Common myeloid progenitor, CD34-positive (primary cell): ENCODE results near the gene ANKRD13D.
A peak's percentile ranks its signal among the peaks of the same experiment; 100 is the strongest.

Experiments
- CTCF ChIA-PET: fragments of 350-600 bp; sonication (Branson Sonifier 250); formaldehyde crosslinking; loops from one replicate; lab custom pipeline; 2021; ENCODE audit warnings: antibody characterized with exemption; lab: Charles Lee
- POLR2A ChIA-PET: fragments of 350-600 bp; sonication (Branson Sonifier 250); formaldehyde crosslinking; loops from one replicate; lab custom pipeline; 2021; ENCODE audit warnings: antibody characterized with exemption; lab: Charles Lee
- DNase-seq, 3 donors: peaks; one replicate each; pipeline versions ENCODE4 v3.0.0 to v3.0.0-alpha.2; 2013
- H3K27ac ChIP-seq, 2 experiments: 1 replicate in 1 of 2; 2 replicates in 1 of 2; pipeline ENCODE4 v1.7.0; 2013; ENCODE audit warnings: inconsistent platforms in 2 of 2, low read length in 2 of 2, mild to moderate bottlenecking in 2 of 2, low read depth in 1 of 2, moderate library complexity in 1 of 2; ENCODE audit not compliant: severe bottlenecking in 2 of 2, insufficient read depth in 1 of 2, poor library complexity in 1 of 2
- H3K27me3 ChIP-seq, 5 experiments: replicated peaks in 2 of 5; 1 replicate in 3 of 5; 2 replicates in 2 of 5; pipeline versions ENCODE4 v1.6.1 to v1.7.0; 2013; ENCODE audit warnings: low read length in 4 of 5, mild to moderate bottlenecking in 2 of 5, moderate library complexity in 2 of 5, inconsistent platforms in 1 of 5; ENCODE audit not compliant: insufficient read depth in 5 of 5, control insufficient read depth in 4 of 5
- H3K36me3 ChIP-seq, 4 experiments: 1 replicate in 2 of 4; 2 replicates in 2 of 4; pipeline versions ENCODE4 v1.6.1 to v1.7.0; 2013; ENCODE audit warnings: low read length in 3 of 4, control low read depth in 1 of 4, mild to moderate bottlenecking in 1 of 4; ENCODE audit not compliant: control insufficient read depth in 4 of 4, insufficient read depth in 4 of 4
- H3K4me1 ChIP-seq, 4 experiments: 1 replicate in 3 of 4; 2 replicates in 1 of 4; pipeline versions ENCODE4 v1.6.1 to v1.7.1; 2013; ENCODE audit warnings: low read length in 3 of 4, mild to moderate bottlenecking in 3 of 4, control low read depth in 1 of 4, inconsistent platforms in 1 of 4, moderate library complexity in 1 of 4; ENCODE audit not compliant: control insufficient read depth in 4 of 4, insufficient read depth in 4 of 4; ENCODE audit errors: control extremely low read depth in 1 of 4
- H3K4me3 ChIP-seq, 7 experiments: 1 replicate in 4 of 7; 2 replicates in 3 of 7; pipeline versions ENCODE4 v1.5.1 to v1.7.0; 2013; ENCODE audit warnings: mild to moderate bottlenecking in 7 of 7, low read length in 6 of 7, moderate library complexity in 6 of 7, inconsistent platforms in 2 of 7, low read depth in 2 of 7, control low read depth in 1 of 7; ENCODE audit not compliant: insufficient read depth in 4 of 7, control insufficient read depth in 1 of 7; ENCODE audit errors: extremely low read depth in 1 of 7
- H3K9me3 ChIP-seq, 5 experiments: 1 replicate in 4 of 5; 2 replicates in 1 of 5; pipeline versions ENCODE4 v1.6.1 to v1.7.1; 2013; ENCODE audit warnings: low read length in 4 of 5, mild to moderate bottlenecking in 2 of 5, inconsistent platforms in 1 of 5, low read depth in 1 of 5, moderate library complexity in 1 of 5; ENCODE audit not compliant: control insufficient read depth in 4 of 5, insufficient read depth in 2 of 5; ENCODE audit errors: control extremely low read depth in 1 of 5
- WGBS: methylation state at CpG from one replicate; pipeline ENCODE4 v1.1.5; 2013; ENCODE audit not compliant: insufficient coverage; 5-methylcytosine and 5-hydroxymethylcytosine counted together

The ANKRD13D gene

DNA sequence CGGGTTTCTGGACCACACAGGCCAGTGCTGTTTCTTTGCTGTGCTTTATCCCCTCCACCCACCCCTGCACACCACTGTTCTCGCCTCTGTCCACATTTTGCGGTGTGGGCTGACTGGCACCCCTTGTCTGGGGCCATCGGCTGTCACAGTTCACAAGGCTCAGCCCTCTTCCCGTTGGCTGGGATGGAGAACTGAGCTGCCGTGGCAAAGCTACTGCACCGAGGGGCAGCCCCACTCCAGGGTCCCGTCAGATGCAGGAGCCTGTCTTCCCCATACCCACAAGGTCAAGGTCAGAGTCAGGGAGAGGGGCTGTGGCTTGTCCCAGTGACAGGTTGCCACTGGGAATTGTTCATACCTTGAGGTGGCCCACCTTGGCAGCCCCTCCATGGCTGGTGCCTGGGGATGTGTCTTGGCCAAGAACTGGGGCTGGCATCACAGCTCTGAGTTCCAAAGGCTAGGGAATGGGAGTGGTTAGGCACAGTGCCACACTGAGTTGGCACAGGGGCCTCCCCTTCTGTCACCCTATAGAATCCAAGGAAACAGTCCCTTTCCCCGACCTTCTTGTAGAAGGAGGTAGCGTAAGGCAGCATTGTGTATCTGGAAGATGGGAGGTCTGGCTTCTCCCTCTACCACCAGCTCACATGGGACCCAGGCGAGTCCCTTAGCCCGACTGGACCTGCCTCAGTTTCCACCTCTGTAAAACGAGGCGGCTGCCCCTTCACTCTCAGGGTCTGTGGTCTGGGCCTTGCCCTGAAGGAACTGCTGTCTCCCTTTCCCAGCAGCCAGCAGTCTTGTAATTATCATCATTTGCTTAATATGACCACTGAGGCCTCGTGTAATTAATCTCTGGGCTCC lies 19.5 kb upstream of the ANKRD13D start:
- ChIA-PET POLR2A (interaction anchor here (1.6 to 9.0 kb wide), 3 partner anchors 8 to 19 kb away, joined by 4 to 147 read pairs (median 58); partner anchors contain the start of gene ANKRD13D), CTCF (interaction anchor here (1.0 to 7.8 kb wide), 5 partner anchors 9 to 46 kb away, joined by 3 to 64 read pairs (median 43); partner anchors contain the start of gene ANKRD13D)
- no peaks in the 10 kb centered on the region for H3K27me3 ChIP-seq
- H3K4me3 ChIP-seq: peak overlapping the region in 6 of 7 experiments; percentile 65 to 99 (median 94)
- H3K36me3 ChIP-seq: peaks cover 0 to 75% (median 27%) of the 10 kb centered on the region in 4 experiments
- DNase-seq: no peak
- H3K27ac ChIP-seq: peak overlapping the region; percentile 41 to 81
- H3K9me3 ChIP-seq: no peaks in the 10 kb centered on the region
- WGBS: 5% methylated on average over 13 of the region's 15 CpGs
- H3K4me1 ChIP-seq: peaks cover 9 to 83% (median 81%) of the 10 kb centered on the region in 4 experiments

DNA sequence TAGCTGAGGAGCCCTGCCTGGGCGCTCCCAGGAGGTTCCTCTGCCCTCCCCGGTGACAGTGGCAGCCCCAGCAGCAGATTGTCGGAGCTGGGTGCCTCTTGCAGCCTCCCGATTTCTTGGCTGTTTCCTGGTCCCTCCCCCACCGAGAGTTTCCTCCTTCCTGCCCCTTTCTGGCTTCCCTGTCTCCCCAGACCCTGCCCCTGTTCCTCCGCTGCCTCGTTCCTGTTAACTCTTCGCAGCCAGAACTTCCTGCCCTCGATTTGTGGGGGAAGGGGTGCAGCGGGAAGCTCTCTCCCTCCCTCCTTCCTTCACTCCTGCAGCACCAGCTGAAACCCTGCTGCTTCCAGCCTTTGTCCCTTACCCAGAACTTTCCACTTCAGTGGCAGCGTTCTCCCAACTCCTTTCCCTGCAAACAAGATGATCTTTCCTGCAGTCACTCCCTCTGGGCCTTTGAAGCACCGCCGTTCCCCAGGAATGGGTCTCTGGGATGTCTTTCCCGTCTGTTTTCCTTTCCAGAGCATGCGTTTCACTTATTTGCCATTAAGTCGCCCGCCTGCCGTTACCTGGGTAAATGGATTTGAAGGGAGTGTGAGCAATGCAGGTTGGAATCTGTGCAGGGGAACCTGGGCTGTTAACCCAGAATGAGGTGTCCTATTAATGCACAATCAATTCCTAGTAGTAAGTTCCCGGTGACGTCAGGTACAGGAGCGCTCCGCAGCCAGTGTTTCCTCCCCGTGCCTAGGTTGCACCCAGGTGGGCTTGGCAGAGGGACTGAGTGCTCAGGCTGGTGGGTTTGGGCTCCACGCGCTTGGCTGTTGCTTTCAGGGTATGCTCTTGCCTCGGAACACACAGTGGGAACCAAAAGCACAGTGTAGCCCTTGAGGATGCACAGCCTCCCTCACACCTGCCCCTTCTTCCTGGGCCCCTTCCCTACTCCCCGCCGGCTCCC lies 18.6 kb upstream of the ANKRD13D start:
- Histone ChIP-seq H3K27me3 (no peaks in the 10 kb centered on the region), H3K4me3 (peak overlapping the region; percentile 27 to 99 (median 91)), H3K9me3 (no peaks in the 10 kb centered on the region), H3K27ac (peak overlapping the region; percentile 41 to 81), H3K4me1 (peaks cover 12 to 90% (median 89%) of the 10 kb centered on the region in 4 experiments), H3K36me3 (peaks cover 2 to 84% (median 28%) of the 10 kb centered on the region in 4 experiments)
- no peak for DNase-seq
- 9% methylated on average over 17 of the region's 28 CpGs for WGBS
- ChIA-PET CTCF (interaction anchor here (1.1 to 8.9 kb wide), 10 partner anchors 7 to 134 kb away, joined by 3 to 69 read pairs (median 6); partner anchors contain the start of genes ANKRD13D, SSH3 and TBC1D10C), POLR2A (interaction anchor here (1.0 to 9.0 kb wide), 6 partner anchors 7 to 47 kb away, joined by 3 to 147 read pairs (median 5); partner anchors contain the start of gene ANKRD13D)

DNA sequence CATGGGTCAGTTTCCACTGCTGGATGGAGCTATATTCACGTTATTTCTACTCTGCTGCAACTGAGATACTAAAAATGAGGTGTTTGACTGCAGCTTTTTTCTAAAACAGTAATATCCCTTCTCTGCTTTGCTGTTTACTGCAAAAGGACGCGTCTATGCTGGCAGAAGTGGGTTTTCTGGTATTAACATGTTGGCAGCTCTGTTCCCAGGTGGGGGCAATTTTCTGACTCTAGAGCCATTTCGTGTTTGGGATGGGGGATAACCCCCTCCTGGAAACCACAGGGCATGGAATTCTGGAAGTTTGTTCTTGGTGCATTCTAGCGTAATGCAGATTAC lies 17.9 kb upstream of the ANKRD13D start:
- ChIA-PET POLR2A (interaction anchor here (1.0 to 9.0 kb wide), 5 partner anchors 8 to 46 kb away, joined by 3 to 147 read pairs (median 4); partner anchors contain the start of gene ANKRD13D), CTCF (interaction anchor here (0.8 to 8.9 kb wide), 11 partner anchors 8 to 133 kb away, joined by 3 to 69 read pairs (median 5); partner anchors contain the start of genes ANKRD13D, SSH3 and TBC1D10C)
- Histone ChIP-seq H3K4me1 (peaks cover 12 to 91% (median 89%) of the 10 kb centered on the region in 4 experiments), H3K36me3 (peaks cover 2 to 90% (median 31%) of the 10 kb centered on the region in 4 experiments), H3K27me3 (no peaks in the 10 kb centered on the region), H3K9me3 (no peaks in the 10 kb centered on the region), H3K27ac (peak overlapping the region; percentile 40 to 65), H3K4me3 (peak overlapping the region; percentile 27 to 99 (median 91))
- DNase-seq: no peak
- WGBS: 3% methylated on average over 3 of the region's 5 CpGs

DNA sequence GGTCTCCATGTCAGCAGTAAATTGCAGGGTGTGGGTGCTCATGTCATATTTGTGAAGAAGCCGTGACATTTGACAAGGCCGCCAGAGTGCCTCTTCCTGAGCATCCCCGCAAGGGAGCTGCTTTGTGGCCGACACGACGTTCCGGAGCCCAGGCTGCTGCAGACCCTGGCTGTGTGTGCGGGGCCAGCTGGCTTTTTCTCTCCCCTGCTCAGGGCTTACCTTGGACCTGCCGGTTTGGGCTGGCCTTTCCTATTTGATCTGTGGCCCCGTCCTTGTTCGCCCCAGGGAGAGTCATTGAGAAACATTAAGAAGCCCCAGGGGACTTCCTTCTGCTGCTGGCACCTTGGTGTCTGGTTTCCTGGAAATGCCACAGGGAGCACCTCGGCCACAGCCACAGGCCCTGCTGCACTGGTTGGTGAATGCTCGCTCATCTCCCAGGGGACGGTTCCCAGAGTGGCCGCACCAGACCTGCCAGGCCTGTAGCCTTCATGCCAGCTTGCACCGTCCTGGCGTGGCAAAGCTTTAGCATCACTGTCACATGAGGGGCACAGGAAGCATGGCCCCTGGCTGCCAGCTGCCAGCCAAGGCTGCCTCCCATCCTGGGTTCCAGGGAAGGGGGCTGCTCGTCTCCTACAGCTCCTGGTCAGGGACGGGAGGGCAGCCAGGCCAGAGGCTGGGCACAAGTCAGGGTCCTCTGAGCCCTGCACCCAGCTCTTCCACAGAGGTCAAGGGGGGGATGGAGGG lies 17.4 kb upstream of the ANKRD13D start:
- DNase-seq: peak in 2 of 3 donors; percentile 74 to 76
- H3K9me3 ChIP-seq: no peaks in the 10 kb centered on the region
- H3K36me3 ChIP-seq: peaks cover 2 to 91% (median 32%) of the 10 kb centered on the region in 4 experiments
- peaks cover 12 to 96% (median 95%) of the 10 kb centered on the region in 4 experiments for H3K4me1 ChIP-seq
- H3K27me3 ChIP-seq: no peaks in the 10 kb centered on the region
- H3K4me3 ChIP-seq: peak overlapping the region in 6 of 7 experiments; percentile 65 to 99 (median 94)
- 5% methylated on average over 19 of the region's 19 CpGs for WGBS
- peak overlapping the region; percentile 40 to 65 for H3K27ac ChIP-seq
- ChIA-PET CTCF (interaction anchor here (0.7 to 8.9 kb wide), 12 partner anchors 8 to 132 kb away, joined by 3 to 69 read pairs (median 4); partner anchors contain the start of genes ANKRD13D, SSH3 and TBC1D10C), POLR2A (interaction anchor here (0.7 to 9.0 kb wide), 7 partner anchors 8 to 46 kb away, joined by 3 to 147 read pairs (median 4); partner anchors contain the start of gene ANKRD13D)

DNA sequence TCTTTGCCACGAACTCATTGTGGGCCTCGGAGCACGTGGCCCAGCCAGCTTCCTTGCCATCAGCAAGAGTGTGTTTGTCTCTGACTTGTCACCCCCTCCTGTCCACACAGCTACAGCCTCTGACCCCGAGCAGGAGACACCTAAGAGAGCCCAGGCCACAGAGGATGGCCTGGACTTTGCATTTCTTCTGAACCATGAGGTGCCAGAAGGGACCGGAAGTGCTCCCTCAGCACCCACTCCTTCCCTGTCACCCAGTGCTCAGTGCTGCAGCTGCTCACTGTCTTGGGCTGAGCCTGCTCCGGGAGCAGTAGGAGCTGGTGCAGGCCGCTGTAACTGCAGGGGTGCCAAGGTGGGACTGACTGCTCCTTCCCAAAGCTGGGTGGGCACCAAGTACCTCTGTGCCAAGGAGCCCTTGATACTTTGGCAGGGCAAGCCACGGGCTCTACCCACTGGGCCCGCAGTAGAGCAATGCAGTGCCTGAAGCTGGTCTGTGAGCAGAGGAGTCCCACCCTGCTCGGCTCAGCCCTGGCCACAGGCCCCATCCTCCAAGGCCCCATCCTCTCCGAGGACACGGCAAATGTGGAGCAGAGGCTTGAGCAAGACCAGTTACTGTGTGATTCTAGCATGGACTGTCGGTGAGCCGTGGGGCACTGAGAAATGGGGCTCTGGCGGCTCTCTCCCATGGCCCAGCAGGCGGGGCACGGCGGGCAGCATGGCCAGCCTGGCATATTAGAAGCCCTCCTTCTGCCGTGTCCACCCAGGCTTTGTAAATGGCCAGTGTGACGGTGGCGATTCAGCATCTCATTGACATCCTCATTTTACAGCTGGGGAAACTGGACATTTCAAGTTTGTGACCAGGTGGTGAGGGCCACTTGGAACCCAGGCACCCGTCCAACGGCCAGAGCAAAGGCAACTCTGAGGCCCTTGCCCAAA lies 16.5 kb upstream of the ANKRD13D start:
- Histone ChIP-seq H3K9me3 (no peaks in the 10 kb centered on the region), H3K36me3 (peaks cover 2 to 85% (median 32%) of the 10 kb centered on the region in 4 experiments), H3K27ac (peak overlapping the region; percentile 33 to 65), H3K4me3 (peak overlapping the region in 6 of 7 experiments; percentile 4 to 99 (median 68)), H3K4me1 (peaks cover 12 to 99% (median 98%) of the 10 kb centered on the region in 4 experiments), H3K27me3 (no peaks in the 10 kb centered on the region)
- whole genome bisulfite sequencing: 50% methylated on average over 23 of the region's 23 CpGs
- ChIA-PET CTCF (interaction anchor here (0.7 to 8.9 kb wide), 12 partner anchors 9 to 132 kb away, joined by 3 to 69 read pairs (median 4); partner anchors contain the start of genes ANKRD13D, SSH3 and TBC1D10C), POLR2A (interaction anchor here (0.7 to 9.0 kb wide), 3 partner anchors 11 to 44 kb away, joined by 3 to 147 read pairs (median 4); partner anchors contain the start of gene ANKRD13D)
- DNase-seq: no peak
